Measurements from ENCODE around the gene MAML3.
"Not testable (repeated sequence)": the region's sequence is repeated elsewhere in the genome, so short reads cannot be mapped to it uniquely, and the experiment has no call there.

Gene MAML3

GRCh38 chr4:139710073-139710472 is 443.9 kb downstream of the MAML3 start:
- DNase-seq (ENCODE audit: low read depth in 3 of 3, low spot score in 1 of 3): no peak

GRCh38 chr4:139709660-139710059 is 444.3 kb downstream of the MAML3 start:
- no peak for DNase-seq (ENCODE audit: low read depth in 3 of 3, low spot score in 1 of 3)

- no peak for DNase-seq (ENCODE audit: low read depth in 3 of 3, low spot score in 1 of 3)
These were observed 449.0 kb downstream of the MAML3 start for GRCh38 chr4:139704915-139705485.

- no peak for DNase-seq (ENCODE audit: low read depth in 3 of 3, low spot score in 1 of 3)
These were observed 453.4 kb downstream of the MAML3 start for GRCh38 chr4:139700568-139700967.

- not testable (repeated sequence) for DNase-seq (ENCODE audit: low read depth in 3 of 3, low spot score in 1 of 3)
These were observed 455.6 kb downstream of the MAML3 start for GRCh38 chr4:139698167-139698925.

GRCh38 chr4:139696491-139696890 is 457.5 kb downstream of the MAML3 start:
- no peak for DNase-seq (ENCODE audit: low read depth in 3 of 3, low spot score in 1 of 3)

- no peak for DNase-seq (ENCODE audit: low read depth in 3 of 3, low spot score in 1 of 3)
These were observed 459.4 kb downstream of the MAML3 start for GRCh38 chr4:139694522-139695107.

- DNase-seq (ENCODE audit: low read depth in 3 of 3, low spot score in 1 of 3): no peak
These were observed 461.5 kb downstream of the MAML3 start for GRCh38 chr4:139692309-139693012.

GRCh38 chr4:139690419-139690818 is 463.6 kb downstream of the MAML3 start:
- no peak for DNase-seq (ENCODE audit: low read depth in 3 of 3, low spot score in 1 of 3)

- DNase-seq (ENCODE audit: low read depth in 3 of 3, low spot score in 1 of 3): no peak
These were observed 464.8 kb downstream of the MAML3 start for GRCh38 chr4:139689093-139689722.

GRCh38 chr4:139686988-139687387 is 467.0 kb downstream of the MAML3 start:
- DNase-seq (ENCODE audit: low read depth in 3 of 3, low spot score in 1 of 3): no peak

GRCh38 chr4:139686130-139686529 is 467.9 kb downstream of the MAML3 start:
- DNase-seq (ENCODE audit: low read depth in 3 of 3, low spot score in 1 of 3): no peak

GRCh38 chr4:139685180-139685579 is 468.8 kb downstream of the MAML3 start:
- no peak for DNase-seq (ENCODE audit: low read depth in 3 of 3, low spot score in 1 of 3)

GRCh38 chr4:139684351-139684750 is 469.6 kb downstream of the MAML3 start:
- DNase-seq (ENCODE audit: low read depth in 3 of 3, low spot score in 1 of 3): no peak

GRCh38 chr4:139682741-139683151 is 471.2 kb downstream of the MAML3 start:
- DNase-seq (ENCODE audit: low read depth in 3 of 3, low spot score in 1 of 3): no peak

- DNase-seq (ENCODE audit: low read depth in 3 of 3, low spot score in 1 of 3): no peak
These were observed 471.7 kb downstream of the MAML3 start for GRCh38 chr4:139682309-139682708.

- DNase-seq (ENCODE audit: low read depth in 3 of 3, low spot score in 1 of 3): no peak
These were observed 476.9 kb downstream of the MAML3 start for GRCh38 chr4:139676913-139677585.

- DNase-seq (ENCODE audit: low read depth in 3 of 3, low spot score in 1 of 3): no peak
These were observed 477.6 kb downstream of the MAML3 start for GRCh38 chr4:139676365-139676764.

- DNase-seq (ENCODE audit: low read depth in 3 of 3, low spot score in 1 of 3): no peak
These were observed 478.3 kb downstream of the MAML3 start for GRCh38 chr4:139675651-139676050.

- no peak for DNase-seq (ENCODE audit: low read depth in 3 of 3, low spot score in 1 of 3)
These were observed 479.0 kb downstream of the MAML3 start for GRCh38 chr4:139674875-139675550.
